HEK293 (cell line): ENCODE data around the gene LMBR1.
"Not testable (repeated sequence)": the region's sequence is repeated elsewhere in the genome, so short reads cannot be mapped to it uniquely, and the experiment has no call there.

ENCODE experiments used
- SETDB1 ChIP-seq: IDR thresholded peaks from one replicate; pipeline ENCODE4 v1.6.1; 2017; ENCODE audit warnings: mild to moderate bottlenecking, low read length, moderate library complexity, mixed read lengths; ENCODE audit not compliant: insufficient read length
- ZBTB21 ChIP-seq: fragments of 450-650 bp; formaldehyde crosslinking; IDR thresholded peaks from 2 replicates; pipeline ENCODE4 v1.5.1; 2017; ENCODE audit warnings: missing biosample characterization, missing genetic modification characterization
- TF ChIP-seq, protein P1 (sequence below): fragments of 450-650 bp; formaldehyde crosslinking; IDR thresholded peaks from 2 replicates; pipeline ENCODE4 v1.5.1; 2017; ENCODE audit warnings: missing biosample characterization, missing genetic modification characterization
- TF ChIP-seq, protein P2 (sequence below): fragments of 450-650 bp; formaldehyde crosslinking; conservative IDR thresholded peaks from 2 replicates; pipeline ENCODE4 v1.5.1; 2016; ENCODE audit warnings: low read depth, missing biosample characterization, missing genetic modification characterization
- TF ChIP-seq, protein P3 (sequence below): fragments of 450-650 bp; formaldehyde crosslinking; IDR thresholded peaks from 2 replicates; pipeline ENCODE4 v1.5.1; 2016; ENCODE audit warnings: missing biosample characterization, missing genetic modification characterization, borderline replicate concordance

DNA sequence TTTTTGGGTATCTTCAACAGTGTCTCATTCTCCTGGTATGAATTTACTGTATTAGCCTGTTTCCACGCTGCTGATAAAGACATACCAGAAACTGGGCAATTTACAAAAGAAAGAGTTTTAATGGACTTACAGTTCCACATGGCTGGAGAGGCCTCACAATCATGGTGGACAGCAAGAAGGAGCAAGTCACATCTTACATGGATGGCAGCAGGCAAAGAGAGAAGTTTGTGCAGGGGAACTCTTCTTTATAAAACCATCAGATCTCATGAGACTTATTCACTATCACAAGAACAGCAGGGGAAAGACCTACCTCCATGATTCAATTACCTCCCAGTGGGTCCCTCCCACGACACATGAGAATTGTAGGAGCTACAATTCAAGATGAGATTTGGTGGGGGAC lies 31.0 kb downstream of the LMBR1 start:
- not testable (repeated sequence) for TF ChIP-seq SETDB1, ZBTB21
- TF ChIP-seq, protein P1, sequence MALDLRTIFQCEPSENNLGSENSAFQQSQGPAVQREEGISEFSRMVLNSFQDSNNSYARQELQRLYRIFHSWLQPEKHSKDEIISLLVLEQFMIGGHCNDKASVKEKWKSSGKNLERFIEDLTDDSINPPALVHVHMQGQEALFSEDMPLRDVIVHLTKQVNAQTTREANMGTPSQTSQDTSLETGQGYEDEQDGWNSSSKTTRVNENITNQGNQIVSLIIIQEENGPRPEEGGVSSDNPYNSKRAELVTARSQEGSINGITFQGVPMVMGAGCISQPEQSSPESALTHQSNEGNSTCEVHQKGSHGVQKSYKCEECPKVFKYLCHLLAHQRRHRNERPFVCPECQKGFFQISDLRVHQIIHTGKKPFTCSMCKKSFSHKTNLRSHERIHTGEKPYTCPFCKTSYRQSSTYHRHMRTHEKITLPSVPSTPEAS (tag by site-specific recombination): not testable (repeated sequence)
- TF ChIP-seq, protein P2, sequence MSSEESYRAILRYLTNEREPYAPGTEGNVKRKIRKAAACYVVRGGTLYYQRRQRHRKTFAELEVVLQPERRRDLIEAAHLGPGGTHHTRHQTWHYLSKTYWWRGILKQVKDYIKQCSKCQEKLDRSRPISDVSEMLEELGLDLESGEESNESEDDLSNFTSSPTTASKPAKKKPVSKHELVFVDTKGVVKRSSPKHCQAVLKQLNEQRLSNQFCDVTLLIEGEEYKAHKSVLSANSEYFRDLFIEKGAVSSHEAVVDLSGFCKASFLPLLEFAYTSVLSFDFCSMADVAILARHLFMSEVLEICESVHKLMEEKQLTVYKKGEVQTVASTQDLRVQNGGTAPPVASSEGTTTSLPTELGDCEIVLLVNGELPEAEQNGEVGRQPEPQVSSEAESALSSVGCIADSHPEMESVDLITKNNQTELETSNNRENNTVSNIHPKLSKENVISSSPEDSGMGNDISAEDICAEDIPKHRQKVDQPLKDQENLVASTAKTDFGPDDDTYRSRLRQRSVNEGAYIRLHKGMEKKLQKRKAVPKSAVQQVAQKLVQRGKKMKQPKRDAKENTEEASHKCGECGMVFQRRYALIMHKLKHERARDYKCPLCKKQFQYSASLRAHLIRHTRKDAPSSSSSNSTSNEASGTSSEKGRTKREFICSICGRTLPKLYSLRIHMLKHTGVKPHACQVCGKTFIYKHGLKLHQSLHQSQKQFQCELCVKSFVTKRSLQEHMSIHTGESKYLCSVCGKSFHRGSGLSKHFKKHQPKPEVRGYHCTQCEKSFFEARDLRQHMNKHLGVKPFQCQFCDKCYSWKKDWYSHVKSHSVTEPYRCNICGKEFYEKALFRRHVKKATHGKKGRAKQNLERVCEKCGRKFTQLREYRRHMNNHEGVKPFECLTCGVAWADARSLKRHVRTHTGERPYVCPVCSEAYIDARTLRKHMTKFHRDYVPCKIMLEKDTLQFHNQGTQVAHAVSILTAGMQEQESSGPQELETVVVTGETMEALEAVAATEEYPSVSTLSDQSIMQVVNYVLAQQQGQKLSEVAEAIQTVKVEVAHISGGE: not testable (repeated sequence)
- TF ChIP-seq, protein P3, sequence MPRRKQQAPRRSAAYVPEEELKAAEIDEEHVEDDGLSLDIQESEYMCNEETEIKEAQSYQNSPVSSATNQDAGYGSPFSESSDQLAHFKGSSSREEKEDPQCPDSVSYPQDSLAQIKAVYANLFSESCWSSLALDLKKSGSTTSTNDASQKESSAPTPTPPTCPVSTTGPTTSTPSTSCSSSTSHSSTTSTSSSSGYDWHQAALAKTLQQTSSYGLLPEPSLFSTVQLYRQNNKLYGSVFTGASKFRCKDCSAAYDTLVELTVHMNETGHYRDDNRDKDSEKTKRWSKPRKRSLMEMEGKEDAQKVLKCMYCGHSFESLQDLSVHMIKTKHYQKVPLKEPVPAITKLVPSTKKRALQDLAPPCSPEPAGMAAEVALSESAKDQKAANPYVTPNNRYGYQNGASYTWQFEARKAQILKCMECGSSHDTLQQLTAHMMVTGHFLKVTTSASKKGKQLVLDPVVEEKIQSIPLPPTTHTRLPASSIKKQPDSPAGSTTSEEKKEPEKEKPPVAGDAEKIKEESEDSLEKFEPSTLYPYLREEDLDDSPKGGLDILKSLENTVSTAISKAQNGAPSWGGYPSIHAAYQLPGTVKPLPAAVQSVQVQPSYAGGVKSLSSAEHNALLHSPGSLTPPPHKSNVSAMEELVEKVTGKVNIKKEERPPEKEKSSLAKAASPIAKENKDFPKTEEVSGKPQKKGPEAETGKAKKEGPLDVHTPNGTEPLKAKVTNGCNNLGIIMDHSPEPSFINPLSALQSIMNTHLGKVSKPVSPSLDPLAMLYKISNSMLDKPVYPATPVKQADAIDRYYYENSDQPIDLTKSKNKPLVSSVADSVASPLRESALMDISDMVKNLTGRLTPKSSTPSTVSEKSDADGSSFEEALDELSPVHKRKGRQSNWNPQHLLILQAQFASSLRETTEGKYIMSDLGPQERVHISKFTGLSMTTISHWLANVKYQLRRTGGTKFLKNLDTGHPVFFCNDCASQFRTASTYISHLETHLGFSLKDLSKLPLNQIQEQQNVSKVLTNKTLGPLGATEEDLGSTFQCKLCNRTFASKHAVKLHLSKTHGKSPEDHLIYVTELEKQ (tag by site-specific recombination): not testable (repeated sequence)
